ENCODE measurements around the gene TYSND1. TPM values are rescaled to one million over a fixed set of nuclear protein-coding genes. Genes with fewer than 3 reads are reported as not detected.

Gene TYSND1
- total RNA-seq, 2 donors from 2014 or later: 9.6 to 16.4 TPM

DNA sequence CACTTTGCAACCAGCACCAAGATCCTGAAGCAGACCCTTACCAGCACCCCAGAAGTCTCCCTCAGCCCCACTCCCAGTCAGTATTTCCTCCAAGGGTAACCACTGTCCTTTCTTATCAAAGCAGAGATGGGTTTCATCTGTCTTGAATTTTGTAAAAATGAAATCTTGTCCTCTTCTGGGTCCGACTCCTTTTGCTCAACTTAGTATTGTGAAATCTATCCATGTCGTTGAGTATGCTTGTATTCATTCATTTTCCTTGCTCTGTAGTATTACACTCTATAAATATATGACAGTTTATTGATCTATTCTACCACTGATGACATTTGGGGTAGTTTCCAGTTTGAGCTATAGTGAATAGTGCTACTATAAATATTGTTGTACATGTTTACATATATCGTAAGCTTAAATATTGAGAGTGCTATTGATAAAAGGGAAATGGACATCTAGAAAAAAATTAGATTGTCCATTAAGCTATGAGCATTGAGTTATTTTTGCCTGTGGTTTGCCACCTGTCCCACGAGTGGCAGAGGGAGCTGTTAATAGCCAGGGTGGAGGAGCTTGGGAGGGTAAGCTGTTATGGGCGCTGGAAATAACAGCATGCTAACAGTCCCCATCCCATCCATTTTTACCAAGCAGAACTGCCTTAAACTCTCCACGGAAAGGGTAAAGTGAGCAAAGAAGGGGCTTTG lies 50.3 kb downstream of the TYSND1 start:
- Mint-ChIP-seq H3K4me1 (peaks cover 29% of the 10 kb centered on the region), H3K36me3 (ENCODE audit: low read depth) (peaks cover 25% of the 10 kb centered on the region), H3K9me3 (no peaks in the 10 kb centered on the region), H3K27me3 (no peaks in the 10 kb centered on the region), H3K4me3 (no peak overlapping the region), H3K27ac (no peak overlapping the region)
- no peak for ATAC-seq (replicated peaks)

DNA sequence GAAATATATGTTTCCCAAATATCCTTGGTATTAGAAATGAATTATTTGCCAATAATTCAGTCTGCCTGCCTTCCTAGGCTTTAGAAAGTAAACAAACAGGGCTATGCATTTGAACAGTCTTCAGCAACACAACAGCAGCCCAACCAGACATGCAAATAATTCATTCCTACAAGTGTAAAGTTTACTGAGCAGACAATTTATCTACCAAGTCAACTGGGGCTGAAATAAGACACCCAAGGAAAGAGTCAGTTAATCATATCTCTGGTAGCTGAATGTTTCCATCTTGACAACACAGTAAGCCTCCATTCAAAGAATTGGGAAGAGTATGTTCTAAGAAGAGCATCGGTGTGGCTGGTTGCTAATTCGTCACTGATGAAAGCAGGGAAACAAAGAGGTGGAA lies 52.2 kb downstream of the TYSND1 start:
- no peak for ATAC-seq (replicated peaks)
- H3K27ac Mint-ChIP-seq: peak overlapping the region; percentile 99
- H3K9me3 Mint-ChIP-seq: no peaks in the 10 kb centered on the region
- H3K4me3 Mint-ChIP-seq: peak overlapping the region; percentile 96
- no peaks in the 10 kb centered on the region for H3K27me3 Mint-ChIP-seq
- peaks cover 10% of the 10 kb centered on the region for H3K36me3 Mint-ChIP-seq (ENCODE audit: low read depth)
- H3K4me1 Mint-ChIP-seq: peaks cover 29% of the 10 kb centered on the region

GRCh38 chr10:70093335-70093944 lies 53.1 kb downstream of the TYSND1 start:
- H3K27me3 Mint-ChIP-seq: no peaks in the 10 kb centered on the region
- peaks cover 29% of the 10 kb centered on the region for H3K4me1 Mint-ChIP-seq
- H3K9me3 Mint-ChIP-seq: no peaks in the 10 kb centered on the region
- peak; percentile 88 for ATAC-seq (replicated peaks)
- peak overlapping the region; percentile 96 for H3K4me3 Mint-ChIP-seq
- H3K36me3 Mint-ChIP-seq (ENCODE audit: low read depth): peaks cover 8% of the 10 kb centered on the region
- peak overlapping the region; percentile 99 for H3K27ac Mint-ChIP-seq

DNA sequence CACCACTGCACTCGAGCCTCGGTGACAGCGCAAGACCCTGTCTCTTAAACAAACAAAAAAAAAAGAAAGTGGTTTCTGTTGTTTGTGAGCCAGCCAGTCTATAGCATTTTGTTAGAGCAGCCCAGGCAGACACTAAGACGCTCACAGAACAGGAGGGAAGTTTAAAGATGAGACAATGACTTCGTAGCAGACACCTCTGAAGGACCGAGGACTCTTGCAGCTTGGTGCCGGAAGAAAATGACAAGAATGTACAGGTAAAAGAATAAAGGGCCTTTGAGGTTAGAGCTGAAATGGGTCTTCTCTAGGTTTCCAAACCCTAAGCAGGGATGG lies 54.1 kb downstream of the TYSND1 start:
- peaks cover 8% of the 10 kb centered on the region for H3K36me3 Mint-ChIP-seq (ENCODE audit: low read depth)
- no peaks in the 10 kb centered on the region for H3K27me3 Mint-ChIP-seq
- peaks cover 29% of the 10 kb centered on the region for H3K4me1 Mint-ChIP-seq
- H3K27ac Mint-ChIP-seq: peak overlapping the region; percentile 99
- no peaks in the 10 kb centered on the region for H3K9me3 Mint-ChIP-seq
- H3K4me3 Mint-ChIP-seq: peak overlapping the region; percentile 96
- peak; percentile 18 for ATAC-seq (replicated peaks)

GRCh38 chr10:70090951-70091350 lies 55.5 kb downstream of the TYSND1 start:
- Mint-ChIP-seq H3K36me3 (ENCODE audit: low read depth) (peaks cover 5% of the 10 kb centered on the region), H3K4me1 (peaks cover 29% of the 10 kb centered on the region), H3K27ac (no peak overlapping the region), H3K27me3 (no peaks in the 10 kb centered on the region), H3K9me3 (no peaks in the 10 kb centered on the region), H3K4me3 (no peak overlapping the region)
- ATAC-seq (replicated peaks): no peak

- Mint-ChIP-seq H3K27me3 (no peaks in the 10 kb centered on the region), H3K4me1 (peaks cover 29% of the 10 kb centered on the region), H3K36me3 (ENCODE audit: low read depth) (no peaks in the 10 kb centered on the region), H3K9me3 (no peaks in the 10 kb centered on the region), H3K4me3 (no peak overlapping the region), H3K27ac (no peak overlapping the region)
- no peak for ATAC-seq (replicated peaks)
These were observed 56.5 kb downstream of the TYSND1 start for GRCh38 chr10:70090013-70090412.

GRCh38 chr10:70088308-70088698 lies 58.2 kb downstream of the TYSND1 start:
- Mint-ChIP-seq H3K27ac (no peak overlapping the region), H3K27me3 (no peaks in the 10 kb centered on the region)

More at GRCh38 chr10:70088308-70088698, 58.2 kb downstream of the TYSND1 start:
- H3K4me3 Mint-ChIP-seq: no peak overlapping the region
- H3K9me3 Mint-ChIP-seq: no peaks in the 10 kb centered on the region
- H3K36me3 Mint-ChIP-seq (ENCODE audit: low read depth): no peaks in the 10 kb centered on the region
- peaks cover 13% of the 10 kb centered on the region for H3K4me1 Mint-ChIP-seq
- ATAC-seq (replicated peaks): no peak

Other genes starting within 250 kb of the TYSND1 start
- 1 to 10 TPM; 2.4 to 2.5 TPM for gene MACROH2A2, start 93.9 kb downstream of the TYSND1 start, total RNA-seq
- gene AIFM2, start 13.9 kb downstream of the TYSND1 start, total RNA-seq: 10 to 100 TPM; 11.3 to 14.3 TPM
- 10 to 100 TPM; 70.0 to 92.2 TPM for gene SAR1A, start 23.8 kb upstream of the TYSND1 start, total RNA-seq
- 100 to 1,000 TPM; 176 to 260 TPM for gene PPA1, start 86.7 kb upstream of the TYSND1 start, total RNA-seq
- gene NPFFR1, start 137.3 kb upstream of the TYSND1 start, total RNA-seq: not detected
- 10 to 100 TPM in 1 of 2 donors, 1 to 10 TPM in 1; 4.9 to 10.7 TPM for gene LRRC20, start 235.9 kb upstream of the TYSND1 start, total RNA-seq

Measured in activated T-helper 17 cell treated with anti-CD3 and anti-CD28 coated beads, Interleukin-2, amount 50 U/mL, for 72 hours (primary cell).